GM19239 (cell line): Measurements from ENCODE around the gene ATG5.
A peak's percentile ranks its signal among the peaks of the same experiment; 100 is the strongest.

Experiments
- DNase-seq: peaks from one replicate; pipeline ENCODE4 v3.0.0; 2011; ENCODE audit warnings: low spot score; ENCODE audit not compliant: insufficient read length
- FAIRE-seq: peaks from 2 replicates; lab custom pipeline; 2011; peaks lifted over from hg19 to GRCh38; lab: Jason Lieb, UNC

The ATG5 gene

DNA sequence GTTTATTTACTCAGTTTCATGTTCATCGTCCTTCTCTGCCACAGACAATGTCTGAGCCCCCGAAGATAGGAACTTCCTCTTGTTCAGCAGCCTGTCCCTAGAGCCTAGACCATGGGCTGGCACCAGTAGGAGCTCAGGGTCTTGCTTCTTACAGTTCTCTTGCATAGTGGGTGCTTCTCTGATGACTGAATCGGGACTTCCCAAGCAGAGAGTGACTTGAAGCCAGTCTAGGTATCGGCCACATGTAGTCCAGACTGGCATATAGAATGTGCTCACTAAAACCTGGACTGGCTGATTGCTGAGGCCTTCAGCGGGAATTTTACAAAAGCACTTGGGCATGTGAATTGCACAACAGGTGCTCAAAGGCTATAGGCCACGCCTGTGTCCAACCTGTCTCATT is 187.4 kb downstream of the ATG5 start:
- DNase-seq (no peak), FAIRE-seq (peak; percentile 65)

DNA sequence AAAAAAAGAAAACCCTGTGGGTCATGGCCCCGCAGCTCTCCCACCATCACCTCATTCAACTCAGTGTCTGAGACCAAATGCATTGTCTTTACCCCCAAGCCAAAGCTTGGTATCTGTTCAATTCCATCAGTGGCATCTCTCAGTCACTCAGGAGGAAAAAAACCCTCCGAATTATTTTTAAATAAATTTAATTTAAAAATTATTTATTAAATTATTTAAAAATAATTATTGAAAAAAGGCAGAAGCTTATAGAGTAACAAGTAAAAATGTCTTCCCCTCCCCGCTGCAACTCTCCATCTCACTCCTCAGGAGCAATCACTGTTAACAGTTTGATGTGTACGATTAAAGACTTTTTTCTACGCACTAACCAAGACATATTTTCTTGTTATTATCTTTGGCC is 188.7 kb downstream of the ATG5 start:
- DNase-seq, result no peak
- FAIRE-seq, result no peak

DNA sequence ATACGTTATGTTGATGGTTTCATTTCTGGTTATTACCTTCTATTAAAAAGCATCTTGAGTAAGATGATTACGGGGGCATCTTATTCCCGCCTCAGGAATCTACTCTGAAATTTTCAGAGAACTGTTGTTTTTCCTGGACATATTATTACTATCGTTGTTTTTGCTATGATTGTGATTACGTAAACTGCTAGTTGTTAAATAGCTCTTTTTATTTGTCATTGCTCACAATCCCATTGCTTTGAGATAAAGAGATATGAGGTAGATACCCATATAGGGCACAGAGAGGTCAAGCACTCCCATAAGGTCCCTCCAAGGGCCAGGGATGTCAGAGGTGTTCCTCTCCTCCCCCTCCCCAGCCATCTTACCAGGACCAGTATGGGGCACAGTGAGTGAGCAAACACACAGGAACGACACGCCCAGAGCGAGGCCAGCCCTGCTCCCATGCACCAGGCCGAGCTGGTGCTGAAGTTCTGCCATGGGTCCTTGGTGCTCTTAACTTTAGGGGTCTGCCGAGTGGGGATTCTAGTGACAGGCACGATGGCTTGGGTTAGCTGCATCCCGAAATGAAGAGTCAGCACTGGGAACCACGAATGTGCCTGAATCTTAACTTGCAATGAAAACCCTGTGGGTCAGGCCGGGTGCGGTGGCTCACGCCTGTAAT is 189.5 kb downstream of the ATG5 start:
- DNase-seq (no peak), FAIRE-seq (no peak)

DNA sequence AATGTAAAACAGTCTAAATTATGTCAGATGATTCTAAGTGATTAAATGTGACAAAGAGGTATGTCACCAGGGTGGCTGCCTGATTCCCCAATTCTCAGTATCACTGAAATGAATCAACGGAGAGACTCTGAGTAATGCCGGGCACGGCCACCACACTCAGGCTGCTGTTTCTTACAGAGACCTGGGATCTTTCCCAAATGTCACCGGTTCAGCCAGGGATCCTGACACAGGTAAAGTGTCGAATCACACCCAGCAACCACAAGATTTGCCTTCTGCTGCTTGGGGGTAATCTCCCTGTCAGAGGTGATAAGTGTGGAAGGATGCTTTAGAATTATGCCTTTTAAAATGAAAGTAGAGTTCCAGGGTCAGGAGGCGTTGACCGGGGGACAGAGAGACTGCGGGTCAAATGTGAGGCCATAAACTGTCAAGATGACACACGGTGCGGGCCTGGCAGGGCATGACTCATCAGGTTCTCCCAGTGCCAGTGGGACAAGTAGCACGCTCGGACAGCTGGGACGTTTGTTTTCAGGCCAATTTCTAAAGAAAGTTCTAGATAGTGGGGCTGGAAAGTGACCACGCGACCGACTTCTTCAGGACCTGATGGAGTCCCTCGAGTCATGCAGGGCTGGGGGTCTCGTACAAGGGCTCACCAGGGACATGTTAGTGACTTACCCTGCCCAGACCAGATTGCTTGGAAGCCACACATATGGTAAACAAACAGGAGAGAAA is 190.5 kb downstream of the ATG5 start:
- no peak for DNase-seq
- no peak for FAIRE-seq
